ENCODE measurements around the gene IGFL4. TPM values are rescaled to one million over a fixed set of nuclear protein-coding genes. Genes with fewer than 3 reads are reported as not detected.

The IGFL4 gene
- total and polyA plus RNA-seq, 2 of the 8 experiments (the other 6 are each of a cell fraction or from before 2014, with no cell fraction given), result 0.05 to 0.11 TPM

GRCh38 chr19:46063201-46063600, 22.4 kb upstream of the IGFL4 start (continued):
- TF ChIP-seq CHD7 (IDR thresholded peaks at IDR 0.05; ENCODE audit: insufficient replicate concordance, low read length) (no peak), JUND (IDR thresholded peaks at IDR 0.05; ENCODE audit: low read length) (no peak), CHD1 (IDR thresholded peaks at IDR 0.05; ENCODE audit: low read depth, low read length) (no peak), EGR1 (IDR thresholded peaks at IDR 0.05; ENCODE audit: borderline replicate concordance, low read depth, low read length) (no peak), ASH2L (IDR thresholded peaks at IDR 0.05; ENCODE audit: low read length) (no peak), YY1 (IDR thresholded peaks at IDR 0.05; ENCODE audit: low read depth, low read length) (no peak), GTF2F1 (IDR thresholded peaks at IDR 0.05; ENCODE audit: borderline replicate concordance, low read depth, low read length) (no peak), BCL11A (IDR thresholded peaks at IDR 0.05; ENCODE audit: low read depth in 2 of 2, low read length in 2 of 2) (no peak), MAFK (IDR thresholded peaks at IDR 0.05; ENCODE audit: low read depth, low read length) (no peak), MAX (IDR thresholded peaks at IDR 0.05) (no peak)
